Breast epithelium (tissue), 3 donors: Measurements from ENCODE around the gene TMEM164.

Experiments used
- CTCF ChIP-seq, 3 donors: fragments of 450-650 bp; IDR thresholded peaks; one replicate each; pipeline ENCODE4 v1.5.1; 2016 to 2017; ENCODE audit warnings: antibody characterized with exemption in 3 of 3, mild to moderate bottlenecking in 3 of 3, moderate library complexity in 3 of 3
- POLR2A ChIP-seq: fragments of 450-650 bp; IDR thresholded peaks from one replicate; pipeline ENCODE4 v1.6.1; 2016; ENCODE audit warnings: antibody characterized with exemption, mild to moderate bottlenecking, moderate library complexity
- POLR2AphosphoS5 ChIP-seq, 3 donors: sonication (generic); formaldehyde crosslinking; IDR thresholded peaks; one replicate each; pipeline ENCODE4 v1.6.1; 2017; ENCODE audit warnings: antibody characterized with exemption in 3 of 3

- no peak for TF ChIP-seq POLR2AphosphoS5 (IDR thresholded peaks at IDR 0.05)
- no peak for TF ChIP-seq POLR2A
- TF ChIP-seq CTCF (IDR thresholded peaks at IDR 0.05): no peak
Measured at GRCh38 chrX:110045421-110045820, 42.5 kb downstream of the TMEM164 start.
